SK-N-MC (cell line): ENCODE results near the gene TPRG1.

Experiments
- EZH2 ChIP-seq: fragments of 200-600 bp; sonication (generic); IDR thresholded peaks from one replicate; pipeline ENCODE4 v1.6.1; 2017; ENCODE audit warnings: antibody characterized with exemption
- FOXP2 ChIP-seq: optimal IDR thresholded peaks from 2 replicates; pipeline ENCODE3; 2011; ENCODE audit warnings: mild to moderate bottlenecking, moderate library complexity; ENCODE audit not compliant: insufficient read depth; ENCODE audit errors: extremely low read length, control extremely low read depth
- POLR2AphosphoS5 ChIP-seq: IDR thresholded peaks from 2 replicates; pipeline ENCODE4 v1.6.1; 2012; ENCODE audit warnings: mild to moderate bottlenecking, low read depth, low read length, borderline replicate concordance

GRCh38 chr3:189229196-189229828, 57.5 kb downstream of the TPRG1 start:
- TF ChIP-seq EZH2: no peak
- TF ChIP-seq POLR2AphosphoS5: no peak
- no peak for TF ChIP-seq FOXP2
